ENCODE results near the gene SLX4IP. TPM values are rescaled to one million over a fixed set of nuclear protein-coding genes. Genes with fewer than 3 reads are reported as not detected.

SLX4IP gene
- total and polyA plus RNA-seq, 2 of the 13 experiments (the other 11 are each of a cell fraction or from before 2014, with no cell fraction given): 3.6 to 7.3 TPM

DNA sequence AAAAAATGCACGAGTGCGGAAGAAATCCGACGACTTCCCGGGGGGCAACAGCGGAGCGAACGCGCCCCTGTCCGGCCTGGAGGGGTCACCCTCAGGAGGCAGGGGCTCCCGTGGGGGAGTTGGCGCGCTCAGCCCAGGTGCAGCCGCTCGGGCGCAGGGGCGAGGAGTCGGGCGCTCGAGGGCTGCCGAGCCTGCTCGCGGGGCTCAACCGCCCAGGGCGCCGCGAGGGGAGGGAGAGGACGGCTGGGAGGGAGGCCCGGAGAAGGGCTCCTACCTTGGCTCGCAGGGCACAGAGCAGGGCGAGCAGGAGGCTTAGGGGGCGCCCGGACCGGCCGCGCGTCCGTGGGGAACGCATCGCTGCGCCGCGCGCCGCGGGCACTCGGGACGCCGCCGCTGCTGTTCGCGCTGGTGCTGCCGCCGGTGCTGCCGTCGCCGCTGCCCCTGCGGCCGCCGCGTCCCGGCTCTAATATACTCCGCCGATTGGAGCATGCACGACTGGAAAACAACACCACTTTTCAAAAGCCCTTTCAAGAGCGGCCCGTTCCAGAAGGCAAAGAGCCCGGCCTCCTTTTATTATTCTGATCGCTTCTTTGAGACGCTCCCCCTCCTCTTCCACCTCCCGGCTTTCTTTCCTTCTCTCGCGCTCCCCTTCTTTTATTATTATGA, 238.2 kb downstream of the SLX4IP start (continued):
- TF ChIP-seq ZNF883 (CRISPR knock-in tag; IDR thresholded peaks at IDR 0.05; ENCODE audit: not compliant biosample characterization): peak; percentile 8
- no peak for TF ChIP-seq TEAD2 (CRISPR knock-in tag; IDR thresholded peaks at IDR 0.05)
- TF ChIP-seq ZSCAN21 (CRISPR knock-in tag; IDR thresholded peaks at IDR 0.05; ENCODE audit: borderline replicate concordance): peak; percentile 67; the same call in 1 of the 2 replicates
- TF ChIP-seq, protein P1, sequence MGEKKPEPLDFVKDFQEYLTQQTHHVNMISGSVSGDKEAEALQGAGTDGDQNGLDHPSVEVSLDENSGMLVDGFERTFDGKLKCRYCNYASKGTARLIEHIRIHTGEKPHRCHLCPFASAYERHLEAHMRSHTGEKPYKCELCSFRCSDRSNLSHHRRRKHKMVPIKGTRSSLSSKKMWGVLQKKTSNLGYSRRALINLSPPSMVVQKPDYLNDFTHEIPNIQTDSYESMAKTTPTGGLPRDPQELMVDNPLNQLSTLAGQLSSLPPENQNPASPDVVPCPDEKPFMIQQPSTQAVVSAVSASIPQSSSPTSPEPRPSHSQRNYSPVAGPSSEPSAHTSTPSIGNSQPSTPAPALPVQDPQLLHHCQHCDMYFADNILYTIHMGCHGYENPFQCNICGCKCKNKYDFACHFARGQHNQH (CRISPR knock-in tag; IDR thresholded peaks at IDR 0.05): no peak
- no peak for TF ChIP-seq SP2 (CRISPR knock-in tag; IDR thresholded peaks at IDR 0.05)
- TF ChIP-seq XRCC5 (optimal IDR thresholded peaks at IDR 0.05; ENCODE audit: low read length): peak; percentile 9
- TF ChIP-seq, protein P2, sequence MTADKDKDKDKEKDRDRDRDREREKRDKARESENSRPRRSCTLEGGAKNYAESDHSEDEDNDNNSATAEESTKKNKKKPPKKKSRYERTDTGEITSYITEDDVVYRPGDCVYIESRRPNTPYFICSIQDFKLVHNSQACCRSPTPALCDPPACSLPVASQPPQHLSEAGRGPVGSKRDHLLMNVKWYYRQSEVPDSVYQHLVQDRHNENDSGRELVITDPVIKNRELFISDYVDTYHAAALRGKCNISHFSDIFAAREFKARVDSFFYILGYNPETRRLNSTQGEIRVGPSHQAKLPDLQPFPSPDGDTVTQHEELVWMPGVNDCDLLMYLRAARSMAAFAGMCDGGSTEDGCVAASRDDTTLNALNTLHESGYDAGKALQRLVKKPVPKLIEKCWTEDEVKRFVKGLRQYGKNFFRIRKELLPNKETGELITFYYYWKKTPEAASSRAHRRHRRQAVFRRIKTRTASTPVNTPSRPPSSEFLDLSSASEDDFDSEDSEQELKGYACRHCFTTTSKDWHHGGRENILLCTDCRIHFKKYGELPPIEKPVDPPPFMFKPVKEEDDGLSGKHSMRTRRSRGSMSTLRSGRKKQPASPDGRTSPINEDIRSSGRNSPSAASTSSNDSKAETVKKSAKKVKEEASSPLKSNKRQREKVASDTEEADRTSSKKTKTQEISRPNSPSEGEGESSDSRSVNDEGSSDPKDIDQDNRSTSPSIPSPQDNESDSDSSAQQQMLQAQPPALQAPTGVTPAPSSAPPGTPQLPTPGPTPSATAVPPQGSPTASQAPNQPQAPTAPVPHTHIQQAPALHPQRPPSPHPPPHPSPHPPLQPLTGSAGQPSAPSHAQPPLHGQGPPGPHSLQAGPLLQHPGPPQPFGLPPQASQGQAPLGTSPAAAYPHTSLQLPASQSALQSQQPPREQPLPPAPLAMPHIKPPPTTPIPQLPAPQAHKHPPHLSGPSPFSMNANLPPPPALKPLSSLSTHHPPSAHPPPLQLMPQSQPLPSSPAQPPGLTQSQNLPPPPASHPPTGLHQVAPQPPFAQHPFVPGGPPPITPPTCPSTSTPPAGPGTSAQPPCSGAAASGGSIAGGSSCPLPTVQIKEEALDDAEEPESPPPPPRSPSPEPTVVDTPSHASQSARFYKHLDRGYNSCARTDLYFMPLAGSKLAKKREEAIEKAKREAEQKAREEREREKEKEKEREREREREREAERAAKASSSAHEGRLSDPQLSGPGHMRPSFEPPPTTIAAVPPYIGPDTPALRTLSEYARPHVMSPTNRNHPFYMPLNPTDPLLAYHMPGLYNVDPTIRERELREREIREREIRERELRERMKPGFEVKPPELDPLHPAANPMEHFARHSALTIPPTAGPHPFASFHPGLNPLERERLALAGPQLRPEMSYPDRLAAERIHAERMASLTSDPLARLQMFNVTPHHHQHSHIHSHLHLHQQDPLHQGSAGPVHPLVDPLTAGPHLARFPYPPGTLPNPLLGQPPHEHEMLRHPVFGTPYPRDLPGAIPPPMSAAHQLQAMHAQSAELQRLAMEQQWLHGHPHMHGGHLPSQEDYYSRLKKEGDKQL (CRISPR knock-in tag; IDR thresholded peaks at IDR 0.05; ENCODE audit: low read depth): no peak
- TF ChIP-seq, protein P3, sequence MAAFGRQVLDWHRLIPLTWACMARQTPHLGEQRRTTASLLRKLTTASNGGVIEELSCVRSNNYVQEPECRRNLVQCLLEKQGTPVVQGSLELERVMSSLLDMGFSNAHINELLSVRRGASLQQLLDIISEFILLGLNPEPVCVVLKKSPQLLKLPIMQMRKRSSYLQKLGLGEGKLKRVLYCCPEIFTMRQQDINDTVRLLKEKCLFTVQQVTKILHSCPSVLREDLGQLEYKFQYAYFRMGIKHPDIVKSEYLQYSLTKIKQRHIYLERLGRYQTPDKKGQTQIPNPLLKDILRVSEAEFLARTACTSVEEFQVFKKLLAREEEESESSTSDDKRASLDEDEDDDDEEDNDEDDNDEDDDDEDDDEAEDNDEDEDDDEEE (CRISPR knock-in tag; IDR thresholded peaks at IDR 0.05): no peak
- no peak for TF ChIP-seq ZNF549 (CRISPR knock-in tag; IDR thresholded peaks at IDR 0.05)
- TF ChIP-seq, protein P4, sequence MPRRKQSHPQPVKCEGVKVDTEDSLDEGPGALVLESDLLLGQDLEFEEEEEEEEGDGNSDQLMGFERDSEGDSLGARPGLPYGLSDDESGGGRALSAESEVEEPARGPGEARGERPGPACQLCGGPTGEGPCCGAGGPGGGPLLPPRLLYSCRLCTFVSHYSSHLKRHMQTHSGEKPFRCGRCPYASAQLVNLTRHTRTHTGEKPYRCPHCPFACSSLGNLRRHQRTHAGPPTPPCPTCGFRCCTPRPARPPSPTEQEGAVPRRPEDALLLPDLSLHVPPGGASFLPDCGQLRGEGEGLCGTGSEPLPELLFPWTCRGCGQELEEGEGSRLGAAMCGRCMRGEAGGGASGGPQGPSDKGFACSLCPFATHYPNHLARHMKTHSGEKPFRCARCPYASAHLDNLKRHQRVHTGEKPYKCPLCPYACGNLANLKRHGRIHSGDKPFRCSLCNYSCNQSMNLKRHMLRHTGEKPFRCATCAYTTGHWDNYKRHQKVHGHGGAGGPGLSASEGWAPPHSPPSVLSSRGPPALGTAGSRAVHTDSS (CRISPR knock-in tag; conservative IDR thresholded peaks at IDR 0.05): no peak
- TF ChIP-seq TRIM24 (CRISPR knock-in tag; IDR thresholded peaks at IDR 0.05): no peak
- TF ChIP-seq NFE2L2 (IDR thresholded peaks at IDR 0.05; ENCODE audit: low read length): no peak
- TF ChIP-seq ADNP (CRISPR knock-in tag; IDR thresholded peaks at IDR 0.05): no peak
- TF ChIP-seq ZFP36L2 (CRISPR knock-in tag; IDR thresholded peaks at IDR 0.05): no peak
- TF ChIP-seq ZNF607 (CRISPR knock-in tag; IDR thresholded peaks at IDR 0.05; ENCODE audit: borderline replicate concordance): no peak
- TF ChIP-seq FLYWCH1 (CRISPR knock-in tag; IDR thresholded peaks at IDR 0.05): no peak
- no peak for TF ChIP-seq MZF1 (CRISPR knock-in tag; IDR thresholded peaks at IDR 0.05; ENCODE audit: borderline replicate concordance)
- TF ChIP-seq NFKB2 (CRISPR knock-in tag; IDR thresholded peaks at IDR 0.05; ENCODE audit: borderline replicate concordance): no peak
- TF ChIP-seq YY1 (IDR thresholded peaks at IDR 0.05; ENCODE audit: insufficient read depth, insufficient replicate concordance, low read depth, low read length): peak; percentile 16
- no peak for TF ChIP-seq AGO1 (IDR thresholded peaks at IDR 0.05; ENCODE audit: low read depth, low read length, poor library complexity, severe bottlenecking)
- TF ChIP-seq HMG20B (CRISPR knock-in tag; conservative IDR thresholded peaks at IDR 0.05): no peak
- no peak for TF ChIP-seq SUZ12 (IDR thresholded peaks at IDR 0.05; ENCODE audit: low read depth, low read length)
